ENCODE results near the gene LCE3A. TPM values are rescaled to one million over a fixed set of nuclear protein-coding genes. Genes with fewer than 3 reads are reported as not detected.
"Not testable (repeated sequence)": the region's sequence is repeated elsewhere in the genome, so short reads cannot be mapped to it uniquely, and the experiment has no call there.

The LCE3A gene
- not detected for total RNA-seq

GRCh38 chr1:152622803-152623202 lies at the start of gene LCE3A:
TSS of gene LCE3A (minus strand) at chr1:152623103. CDS start at chr1:152623103, 0 bp downstream.
- no peaks in the 10 kb centered on the region for H3K9me3 ChIP-seq
- TF ChIP-seq POLR2A (IDR thresholded peaks at IDR 0.05) = no peak
- TF ChIP-seq CTCF (IDR thresholded peaks at IDR 0.05) = no peak
- no peak within 1 kb of the TSS for H3K4me3 ChIP-seq (replicated peaks in 1 of 3)
- intact Hi-C loops (cut with DNase I) = no loop called here
- no peak for DNase-seq
- WGBS, 2 donors = 66 to 67% methylated on average over 9 to 10 of the region's 10 CpGs
- H3K4me1 ChIP-seq = no peaks in the 10 kb centered on the region
- H3K27ac ChIP-seq = no peak within 1 kb of the TSS
- no peaks in the 10 kb centered on the region for H3K36me3 ChIP-seq
- H3K27me3 ChIP-seq = no peaks in the 10 kb centered on the region

GRCh38 chr1:152667648-152668047 lies 44.7 kb upstream of the LCE3A start:
- Histone ChIP-seq H3K27me3 (no peaks in the 10 kb centered on the region), H3K4me1 (no peaks in the 10 kb centered on the region), H3K9me3 (no peaks in the 10 kb centered on the region), H3K27ac (no peak overlapping the region), H3K4me3 (replicated peaks in 1 of 3) (no peak overlapping the region), H3K36me3 (no peaks in the 10 kb centered on the region)
- WGBS, 2 donors = 92 to 93% methylated on average over 5 of the region's 5 CpGs
- TF ChIP-seq POLR2A (IDR thresholded peaks at IDR 0.05) (no peak), CTCF (IDR thresholded peaks at IDR 0.05) (no peak)
- intact Hi-C loops (cut with DNase I) = no loop called here
- DNase-seq = no peak

GRCh38 chr1:152666171-152666570 lies 43.3 kb upstream of the LCE3A start:
- H3K4me1 ChIP-seq; H3K9me3 ChIP-seq; DNase-seq; H3K27ac ChIP-seq; H3K27me3 ChIP-seq; H3K4me3 ChIP-seq (replicated peaks in 1 of 3); H3K36me3 ChIP-seq; intact Hi-C loops (cut with DNase I): not testable (repeated sequence)
- 93 to 100% methylated on average over 1 of the region's 1 CpG for WGBS, 2 donors

- H3K27ac ChIP-seq = no peak within 1 kb of the TSS
- H3K9me3 ChIP-seq = no peaks in the 10 kb centered on the region
- no peak within 1 kb of the TSS for H3K4me3 ChIP-seq (replicated peaks in 1 of 3)
- H3K27me3 ChIP-seq = no peaks in the 10 kb centered on the region
- intact Hi-C loops (cut with DNase I) = no loop called here
- H3K4me1 ChIP-seq = no peaks in the 10 kb centered on the region
- H3K36me3 ChIP-seq = no peaks in the 10 kb centered on the region
- TF ChIP-seq CTCF (IDR thresholded peaks at IDR 0.05) = no peak
- TF ChIP-seq POLR2A (IDR thresholded peaks at IDR 0.05) = no peak
- no peak for DNase-seq
- WGBS, 2 donors = 49 to 69% methylated on average over 2 to 3 of the region's 3 CpGs
Observed at GRCh38 chr1:152663098-152663497, 40.2 kb upstream of the LCE3A start, which contains the start of gene LCE2D. TSS of gene LCE2D (plus strand) at chr1:152663380. CDS start at chr1:152664106, 726 bp downstream.

- H3K9me3 ChIP-seq = no peaks in the 10 kb centered on the region
- 50 to 53% methylated on average over 3 of the region's 3 CpGs for WGBS, 2 donors
- intact Hi-C loops (cut with DNase I) = no loop called here
- no peak for TF ChIP-seq POLR2A (IDR thresholded peaks at IDR 0.05)
- TF ChIP-seq CTCF (IDR thresholded peaks at IDR 0.05) = no peak
- H3K27ac ChIP-seq = no peak overlapping the region
- H3K27me3 ChIP-seq = no peaks in the 10 kb centered on the region
- no peaks in the 10 kb centered on the region for H3K4me1 ChIP-seq
- no peak overlapping the region for H3K4me3 ChIP-seq (replicated peaks in 1 of 3)
- no peaks in the 10 kb centered on the region for H3K36me3 ChIP-seq
- DNase-seq = peak; percentile 61 to 64
Observed at GRCh38 chr1:152658649-152659048, 35.7 kb upstream of the LCE3A start.

- intact Hi-C loops (cut with DNase I) = no loop called here
- no peak overlapping the region for H3K4me3 ChIP-seq (replicated peaks in 1 of 3)
- 93 to 94% methylated on average over 4 of the region's 4 CpGs for WGBS, 2 donors
- no peaks in the 10 kb centered on the region for H3K27me3 ChIP-seq
- H3K36me3 ChIP-seq = no peaks in the 10 kb centered on the region
- TF ChIP-seq CTCF (IDR thresholded peaks at IDR 0.05) (no peak), POLR2A (IDR thresholded peaks at IDR 0.05) (no peak)
- H3K4me1 ChIP-seq = no peaks in the 10 kb centered on the region
- no peak overlapping the region for H3K27ac ChIP-seq
- DNase-seq = no peak
- H3K9me3 ChIP-seq = no peaks in the 10 kb centered on the region
Observed at GRCh38 chr1:152657677-152658076, 34.8 kb upstream of the LCE3A start.

All from thyroid gland (tissue), 4 donors.